HCT116 (cell line): ENCODE results near the gene SARS2. TPM values are rescaled to one million over a fixed set of nuclear protein-coding genes. Genes with fewer than 3 reads are reported as not detected.

Experiments used
- ATAC-seq: fragments of 200-7000 bp; cut with Tn5 transposase; 2 replicates; pipeline ENCODE4 v1.9.1; 2020; ENCODE audit warnings: mild to moderate bottlenecking, moderate library complexity
- BruUV-seq: library from RNA; stranded (reverse); fragments of 400-500 nt; replicated peaks from 2 replicates; lab custom pipeline; 2021; lab: Mats Ljungman, UMichigan
- CTCF ChIA-PET: fragments of 300-600 bp; sonication (Branson Sonifier 250); formaldehyde crosslinking; loops from one replicate; lab custom pipeline; 2021; ENCODE audit warnings: antibody characterized with exemption; lab: Charles Lee
- POLR2A ChIA-PET: fragments of 300-600, 350-600 bp; sonication (Branson Sonifier 250); formaldehyde crosslinking; loops from one replicate; lab custom pipeline; 2021; ENCODE audit warnings: antibody characterized with exemption; lab: Charles Lee
- RAD21 ChIA-PET, 2 experiments: fragments of 300-600 bp; sonication (Branson Sonifier 250); formaldehyde crosslinking; loops; one replicate each; lab custom pipeline; 2023; ENCODE audit warnings: low total read pairs in 2 of 2; ENCODE audit not compliant: uncharacterized antibody in 2 of 2, unreplicated experiment in 2 of 2, low non-redundant PET in 1 of 2; lab: Charles Lee
- DNase-seq: peaks from one replicate; pipeline ENCODE4 v3.0.0-alpha.2; 2010; ENCODE audit warnings: low read depth, low spot score
- H2AFZ ChIP-seq: fragments of 200-600 bp; shearing (Covaris generic), sonication (generic); 2 replicates; pipeline ENCODE4 v1.6.1; 2017; ENCODE audit warnings: low read depth, mixed run types, mixed read lengths, antibody characterized with exemption, low read length; ENCODE audit not compliant: poor library complexity, severe bottlenecking
- H3K27ac ChIP-seq: 2 replicates; pipeline ENCODE4 v1.5.1; 2012; ENCODE audit warnings: low read depth, low read length
- H3K27me3 ChIP-seq: fragments of 200-600 bp; sonication (generic); 2 replicates; pipeline ENCODE4 v1.6.1; 2016; ENCODE audit warnings: mixed run types, low read length, mixed read lengths; ENCODE audit not compliant: insufficient read depth
- H3K36me3 ChIP-seq, 2 experiments: fragments of 200-500 bp in 1 of 2; fragments of 200-600 bp in 1 of 2; sonication (Bioruptor generic) in 1 of 2; sonication (generic) in 1 of 2; 2 replicates each; pipeline versions ENCODE4 v1.5.1 to v1.6.1; 2014 to 2016; ENCODE audit warnings: low read length in 2 of 2, inconsistent platforms in 1 of 2, mixed read lengths in 1 of 2, mixed run types in 1 of 2; ENCODE audit not compliant: insufficient read depth in 2 of 2, control insufficient read depth in 1 of 2
- H3K4me1 ChIP-seq, 2 experiments: fragments of 200-600 bp in 1 of 2; sonication (generic) in 1 of 2; 2 replicates each; pipeline versions ENCODE4 v1.5.1 to v1.6.1; 2012 to 2017; ENCODE audit warnings: low read length in 2 of 2, inconsistent platforms in 1 of 2, mild to moderate bottlenecking in 1 of 2, mixed read lengths in 1 of 2, mixed run types in 1 of 2, moderate library complexity in 1 of 2; ENCODE audit not compliant: insufficient read depth in 2 of 2, control insufficient read depth in 1 of 2
- H3K4me2 ChIP-seq: fragments of 200-600 bp; sonication (generic); 2 replicates; pipeline ENCODE4 v1.6.1; 2017; ENCODE audit warnings: mixed run types, low read length, mixed read lengths
- H3K4me3 ChIP-seq, 2 experiments: fragments of 200-600 bp in 1 of 2; sonication (generic) in 1 of 2; replicated peaks in 1 of 2; 2 replicates each; pipeline ENCODE4 v1.5.1; 2011 to 2016; ENCODE audit warnings: low read length in 2 of 2, control low read depth in 1 of 2, low read depth in 1 of 2, mild to moderate bottlenecking in 1 of 2, mixed read lengths in 1 of 2, mixed run types in 1 of 2
- H3K79me2 ChIP-seq: fragments of 200-600 bp; sonication (generic); 2 replicates; pipeline ENCODE4 v1.6.1; 2017; ENCODE audit warnings: mild to moderate bottlenecking, mixed run types, low read length, moderate library complexity, mixed read lengths; ENCODE audit not compliant: insufficient read depth
- H3K9ac ChIP-seq: fragments of 200-600 bp; sonication (generic); 2 replicates; pipeline ENCODE4 v1.6.1; 2016; ENCODE audit warnings: low read length, mixed read lengths
- H3K9me2 ChIP-seq: fragments of 200-600 bp; sonication (generic), shearing (Covaris generic); 2 replicates; pipeline ENCODE4 v1.6.1; 2017; ENCODE audit warnings: mixed run types, mild to moderate bottlenecking, moderate library complexity; ENCODE audit not compliant: insufficient read depth
- H3K9me3 ChIP-seq, 2 experiments: fragments of 200-500 bp in 1 of 2; fragments of 200-600 bp in 1 of 2; sonication (Bioruptor generic) in 1 of 2; sonication (generic) in 1 of 2; 2 replicates each; pipeline ENCODE4 v1.6.1; 2014 to 2017; ENCODE audit warnings: low read length in 2 of 2, mixed read lengths in 2 of 2, inconsistent platforms in 1 of 2, low read depth in 1 of 2, mild to moderate bottlenecking in 1 of 2, mixed run types in 1 of 2, moderate library complexity in 1 of 2; ENCODE audit not compliant: control insufficient read depth in 1 of 2, insufficient read depth in 1 of 2
- H4K20me1 ChIP-seq: fragments of 200-600 bp; sonication (generic), shearing (Covaris generic); 2 replicates; pipeline ENCODE4 v1.6.1; 2017; ENCODE audit warnings: mixed run types, mild to moderate bottlenecking, moderate library complexity; ENCODE audit not compliant: insufficient read depth
- CEBPB ChIP-seq: IDR thresholded peaks from 2 replicates; pipeline ENCODE4 v1.6.1; 2012; ENCODE audit warnings: low read depth
- ELF1 ChIP-seq: IDR thresholded peaks from 2 replicates; pipeline ENCODE4 v1.6.1; 2012; ENCODE audit warnings: low read depth, borderline replicate concordance
- POLR2A ChIP-seq: IDR thresholded peaks from 2 replicates; pipeline ENCODE4 v1.7.0; 2011; ENCODE audit warnings: borderline replicate concordance; ENCODE audit not compliant: insufficient read depth, insufficient read length; ENCODE audit errors: extremely low read depth
- POLR2AphosphoS5 ChIP-seq: IDR thresholded peaks from 2 replicates; pipeline ENCODE4 v1.6.1; 2011; ENCODE audit warnings: mild to moderate bottlenecking, low read depth, low read length, moderate library complexity
- ZFX ChIP-seq: fragments of 450-650 bp; IDR thresholded peaks from 2 replicates; pipeline ENCODE4 v1.6.1; 2017
- intact Hi-C: fragments of 100-400 bp; cut with micrococcal nuclease; formaldehyde crosslinking; loops from 2 replicates; pipeline ENCODE4 v1.10.0; 2022
- total RNA-seq: library from RNA; stranded (reverse); gene quantifications from one replicate; pipeline ENCODE4 v1.2.1, GENCODE V29; 2021; ENCODE audit not compliant: unreplicated experiment
- TF ChIP-seq, protein P1 (sequence below): IDR thresholded peaks from 2 replicates; pipeline ENCODE4 v1.6.1; 2012; ENCODE audit warnings: low read depth
- TF ChIP-seq, protein P2 (sequence below): IDR thresholded peaks from 2 replicates; pipeline ENCODE4 v1.6.1; 2011; ENCODE audit warnings: mild to moderate bottlenecking, low read length, moderate library complexity; ENCODE audit not compliant: insufficient replicate concordance; ENCODE audit errors: extremely low read depth
- TF ChIP-seq, protein P3 (sequence below), 3 experiments: fragments of 200-600 bp in 1 of 3; sonication (generic) in 1 of 3; IDR thresholded peaks in 2 of 3; conservative IDR thresholded peaks in 1 of 3; 2 replicates each; pipeline ENCODE4 v1.5.1; 2012 to 2017; ENCODE audit warnings: low read depth in 2 of 3, low read length in 2 of 3, antibody characterized with exemption in 1 of 3, borderline replicate concordance in 1 of 3, control low read depth in 1 of 3, mild to moderate bottlenecking in 1 of 3, mixed read lengths in 1 of 3, mixed run types in 1 of 3, moderate library complexity in 1 of 3; ENCODE audit not compliant: insufficient read depth in 1 of 3

Gene SARS2
- total RNA-seq, 1 experiment from 2014 or later: 58.2 TPM

DNA sequence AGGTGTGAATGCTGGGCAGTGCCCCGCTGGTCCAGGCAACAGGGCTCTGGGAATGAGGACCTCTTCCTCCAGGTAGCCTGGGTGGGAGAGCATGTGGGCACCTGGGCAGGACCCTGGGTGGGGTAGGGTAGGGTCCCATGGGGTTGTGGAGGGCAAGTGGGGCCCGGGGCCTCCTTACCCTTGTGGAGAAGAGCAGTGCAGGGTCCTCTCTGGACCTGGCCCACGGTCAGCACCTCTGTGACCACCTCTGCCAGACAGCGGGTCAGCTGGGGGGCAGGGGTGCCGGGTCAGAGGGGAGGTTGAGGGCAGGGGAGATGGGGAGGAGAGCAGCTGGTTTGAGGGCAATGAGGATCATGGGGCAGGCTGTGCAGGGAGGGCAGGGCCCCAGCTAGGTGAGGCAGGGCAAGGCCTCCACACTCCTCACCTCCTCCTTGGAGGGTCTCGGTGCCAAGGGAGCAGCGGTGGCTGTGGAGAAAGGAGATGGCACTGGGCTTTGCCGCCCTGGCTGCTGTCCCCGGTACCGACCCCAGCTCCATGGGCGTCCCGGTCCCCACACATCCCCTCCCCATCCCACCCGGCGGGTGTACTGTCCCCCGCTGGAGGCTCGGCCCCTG, 19.1 kb downstream of the SARS2 start (continued):
- no peak for TF ChIP-seq POLR2A

DNA sequence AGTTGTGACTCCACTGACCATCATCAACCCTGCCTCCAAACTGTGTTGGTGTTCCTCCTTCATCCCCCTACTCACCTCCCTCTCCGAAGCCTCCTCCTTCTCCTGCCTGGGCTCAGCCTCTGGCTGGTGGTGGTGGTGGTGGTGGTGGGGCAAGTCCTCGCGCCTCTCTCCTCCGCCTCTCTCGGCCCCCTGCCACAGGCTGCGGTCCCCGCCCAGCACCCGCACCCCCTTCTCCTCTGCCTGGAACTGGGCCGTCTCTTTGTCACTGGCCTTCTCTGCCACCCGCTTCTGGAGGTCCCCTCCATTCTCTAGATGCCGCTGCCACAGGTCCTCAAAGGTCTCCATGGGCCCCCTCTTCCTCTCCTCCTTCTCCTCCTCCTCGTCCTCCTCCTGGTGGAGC, 20.1 kb downstream of the SARS2 start:
- Histone ChIP-seq H3K9ac (no peak overlapping the region), H3K4me2 (no peak overlapping the region), H3K79me2 (no peaks in the 10 kb centered on the region), H3K9me3 (no peaks in the 10 kb centered on the region), H3K4me1 (no peaks in the 10 kb centered on the region), H3K9me2 (no peaks in the 10 kb centered on the region), H4K20me1 (no peaks in the 10 kb centered on the region), H3K27me3 (no peaks in the 10 kb centered on the region), H3K27ac (no peak overlapping the region), H3K4me3 (no peak overlapping the region), H3K36me3 (peaks cover 0 to 14% of the 10 kb centered on the region in 2 experiments; a peak in 1 of 4 replicates), H2AFZ (no peak overlapping the region)
- RAD21 ChIA-PET: no interaction called here
- no peak for DNase-seq
- CTCF ChIA-PET: no interaction called here
- intact Hi-C loops: no loop called here
- no peak for ATAC-seq
- no peak for TF ChIP-seq ELF1
- TF ChIP-seq, protein P1, sequence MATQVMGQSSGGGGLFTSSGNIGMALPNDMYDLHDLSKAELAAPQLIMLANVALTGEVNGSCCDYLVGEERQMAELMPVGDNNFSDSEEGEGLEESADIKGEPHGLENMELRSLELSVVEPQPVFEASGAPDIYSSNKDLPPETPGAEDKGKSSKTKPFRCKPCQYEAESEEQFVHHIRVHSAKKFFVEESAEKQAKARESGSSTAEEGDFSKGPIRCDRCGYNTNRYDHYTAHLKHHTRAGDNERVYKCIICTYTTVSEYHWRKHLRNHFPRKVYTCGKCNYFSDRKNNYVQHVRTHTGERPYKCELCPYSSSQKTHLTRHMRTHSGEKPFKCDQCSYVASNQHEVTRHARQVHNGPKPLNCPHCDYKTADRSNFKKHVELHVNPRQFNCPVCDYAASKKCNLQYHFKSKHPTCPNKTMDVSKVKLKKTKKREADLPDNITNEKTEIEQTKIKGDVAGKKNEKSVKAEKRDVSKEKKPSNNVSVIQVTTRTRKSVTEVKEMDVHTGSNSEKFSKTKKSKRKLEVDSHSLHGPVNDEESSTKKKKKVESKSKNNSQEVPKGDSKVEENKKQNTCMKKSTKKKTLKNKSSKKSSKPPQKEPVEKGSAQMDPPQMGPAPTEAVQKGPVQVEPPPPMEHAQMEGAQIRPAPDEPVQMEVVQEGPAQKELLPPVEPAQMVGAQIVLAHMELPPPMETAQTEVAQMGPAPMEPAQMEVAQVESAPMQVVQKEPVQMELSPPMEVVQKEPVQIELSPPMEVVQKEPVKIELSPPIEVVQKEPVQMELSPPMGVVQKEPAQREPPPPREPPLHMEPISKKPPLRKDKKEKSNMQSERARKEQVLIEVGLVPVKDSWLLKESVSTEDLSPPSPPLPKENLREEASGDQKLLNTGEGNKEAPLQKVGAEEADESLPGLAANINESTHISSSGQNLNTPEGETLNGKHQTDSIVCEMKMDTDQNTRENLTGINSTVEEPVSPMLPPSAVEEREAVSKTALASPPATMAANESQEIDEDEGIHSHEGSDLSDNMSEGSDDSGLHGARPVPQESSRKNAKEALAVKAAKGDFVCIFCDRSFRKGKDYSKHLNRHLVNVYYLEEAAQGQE: no peak
- TF ChIP-seq POLR2A: no peak
- TF ChIP-seq, protein P2, sequence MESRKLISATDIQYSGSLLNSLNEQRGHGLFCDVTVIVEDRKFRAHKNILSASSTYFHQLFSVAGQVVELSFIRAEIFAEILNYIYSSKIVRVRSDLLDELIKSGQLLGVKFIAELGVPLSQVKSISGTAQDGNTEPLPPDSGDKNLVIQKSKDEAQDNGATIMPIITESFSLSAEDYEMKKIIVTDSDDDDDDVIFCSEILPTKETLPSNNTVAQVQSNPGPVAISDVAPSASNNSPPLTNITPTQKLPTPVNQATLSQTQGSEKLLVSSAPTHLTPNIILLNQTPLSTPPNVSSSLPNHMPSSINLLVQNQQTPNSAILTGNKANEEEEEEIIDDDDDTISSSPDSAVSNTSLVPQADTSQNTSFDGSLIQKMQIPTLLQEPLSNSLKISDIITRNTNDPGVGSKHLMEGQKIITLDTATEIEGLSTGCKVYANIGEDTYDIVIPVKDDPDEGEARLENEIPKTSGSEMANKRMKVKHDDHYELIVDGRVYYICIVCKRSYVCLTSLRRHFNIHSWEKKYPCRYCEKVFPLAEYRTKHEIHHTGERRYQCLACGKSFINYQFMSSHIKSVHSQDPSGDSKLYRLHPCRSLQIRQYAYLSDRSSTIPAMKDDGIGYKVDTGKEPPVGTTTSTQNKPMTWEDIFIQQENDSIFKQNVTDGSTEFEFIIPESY: no peak
- no peak for TF ChIP-seq ZFX
- TF ChIP-seq CEBPB: no peak
- no peak for TF ChIP-seq POLR2AphosphoS5
- TF ChIP-seq, protein P3, sequence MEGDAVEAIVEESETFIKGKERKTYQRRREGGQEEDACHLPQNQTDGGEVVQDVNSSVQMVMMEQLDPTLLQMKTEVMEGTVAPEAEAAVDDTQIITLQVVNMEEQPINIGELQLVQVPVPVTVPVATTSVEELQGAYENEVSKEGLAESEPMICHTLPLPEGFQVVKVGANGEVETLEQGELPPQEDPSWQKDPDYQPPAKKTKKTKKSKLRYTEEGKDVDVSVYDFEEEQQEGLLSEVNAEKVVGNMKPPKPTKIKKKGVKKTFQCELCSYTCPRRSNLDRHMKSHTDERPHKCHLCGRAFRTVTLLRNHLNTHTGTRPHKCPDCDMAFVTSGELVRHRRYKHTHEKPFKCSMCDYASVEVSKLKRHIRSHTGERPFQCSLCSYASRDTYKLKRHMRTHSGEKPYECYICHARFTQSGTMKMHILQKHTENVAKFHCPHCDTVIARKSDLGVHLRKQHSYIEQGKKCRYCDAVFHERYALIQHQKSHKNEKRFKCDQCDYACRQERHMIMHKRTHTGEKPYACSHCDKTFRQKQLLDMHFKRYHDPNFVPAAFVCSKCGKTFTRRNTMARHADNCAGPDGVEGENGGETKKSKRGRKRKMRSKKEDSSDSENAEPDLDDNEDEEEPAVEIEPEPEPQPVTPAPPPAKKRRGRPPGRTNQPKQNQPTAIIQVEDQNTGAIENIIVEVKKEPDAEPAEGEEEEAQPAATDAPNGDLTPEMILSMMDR (IDR thresholded peaks at IDR 0.05 in 2 of 3, conservative IDR thresholded peaks at IDR 0.05 in 1 of 3; ENCODE audit: borderline replicate concordance in 1 of 3, insufficient read depth in 1 of 3, low read depth in 2 of 3, low read length in 2 of 3): no peak
- no TSS peak for BruUV-seq
- POLR2A ChIA-PET: no interaction called here
